ENCODE data around the gene SPINK5. TPM values are rescaled to one million over a fixed set of nuclear protein-coding genes. Genes with fewer than 3 reads are reported as not detected.

Gene SPINK5
- total RNA-seq, 1 experiment from 2014 or later, result not detected

GRCh38 chr5:148072207-148072606 lies 8.4 kb downstream of the SPINK5 start:
- Histone ChIP-seq H3K27ac (ENCODE audit: low read length) (no peak overlapping the region), H3K9me3 (ENCODE audit: control insufficient read depth, insufficient read depth, low read depth, low read length) (peaks cover 13% of the 10 kb centered on the region; the same call in 1 of the 2 replicates), H3K36me3 (ENCODE audit: control insufficient read depth, insufficient read depth, low read length) (no peaks in the 10 kb centered on the region), H3K4me3 (ENCODE audit: low read depth in 2 of 2, low read length in 2 of 2) (no peak overlapping the region), H3K4me1 (ENCODE audit: control insufficient read depth, insufficient read depth, low read length) (no peaks in the 10 kb centered on the region), H3K27me3 (ENCODE audit: control insufficient read depth, insufficient read depth, low read length) (no peaks in the 10 kb centered on the region)
- TF ChIP-seq POLR2AphosphoS5 (IDR thresholded peaks at IDR 0.05; ENCODE audit: low read depth, low read length), result no peak
- TF ChIP-seq TCF7L2 (IDR thresholded peaks at IDR 0.05; ENCODE audit: low read depth, low read length), result no peak
- TF ChIP-seq SIN3A (IDR thresholded peaks at IDR 0.05; ENCODE audit: borderline replicate concordance, insufficient read depth, low read depth, low read length), result no peak
- no peak for TF ChIP-seq REST (IDR thresholded peaks at IDR 0.05; ENCODE audit: insufficient read depth in 1 of 2, low read depth in 2 of 2, low read length in 1 of 2)
- TF ChIP-seq CTCF (IDR thresholded peaks at IDR 0.05), result no peak
- BruUV-seq (replicated peaks), result no TSS peak
- CTCF ChIA-PET, result no interaction called here
- no peak for DNase-seq (ENCODE audit: low read depth, low spot score)
- POLR2A ChIA-PET, result no interaction called here
- no peak for ATAC-seq
- in situ Hi-C loops (cut with HindIII; ENCODE audit: low pct_unique_long_range_greater_than_20kb, low sequenced_read_pairs) (no loop called here), intact Hi-C loops (cut with micrococcal nuclease; ENCODE audit: unreplicated experiment) (no loop called here)

- ChIA-PET POLR2A (no interaction called here), CTCF (no interaction called here)
- Histone ChIP-seq H3K9me3 (ENCODE audit: control insufficient read depth, insufficient read depth, low read depth, low read length) (peaks cover 13% of the 10 kb centered on the region; the same call in 1 of the 2 replicates), H3K4me3 (ENCODE audit: low read depth in 2 of 2, low read length in 2 of 2) (no peak overlapping the region), H3K27me3 (ENCODE audit: control insufficient read depth, insufficient read depth, low read length) (no peaks in the 10 kb centered on the region), H3K36me3 (ENCODE audit: control insufficient read depth, insufficient read depth, low read length) (no peaks in the 10 kb centered on the region), H3K4me1 (ENCODE audit: control insufficient read depth, insufficient read depth, low read length) (no peaks in the 10 kb centered on the region), H3K27ac (ENCODE audit: low read length) (no peak overlapping the region)
- ATAC-seq (no peak), DNase-seq (ENCODE audit: low read depth, low spot score) (no peak)
- no TSS peak for BruUV-seq (replicated peaks)
- in situ Hi-C loops (cut with HindIII; ENCODE audit: low pct_unique_long_range_greater_than_20kb, low sequenced_read_pairs), result no loop called here
- intact Hi-C loops (cut with micrococcal nuclease; ENCODE audit: unreplicated experiment), result no loop called here
- no peak for TF ChIP-seq TCF7L2 (IDR thresholded peaks at IDR 0.05; ENCODE audit: low read depth, low read length)
- TF ChIP-seq REST (IDR thresholded peaks at IDR 0.05; ENCODE audit: insufficient read depth in 1 of 2, low read depth in 2 of 2, low read length in 1 of 2), result no peak
- no peak for TF ChIP-seq CTCF (IDR thresholded peaks at IDR 0.05)
- TF ChIP-seq POLR2AphosphoS5 (IDR thresholded peaks at IDR 0.05; ENCODE audit: low read depth, low read length), result no peak
- no peak for TF ChIP-seq SIN3A (IDR thresholded peaks at IDR 0.05; ENCODE audit: borderline replicate concordance, insufficient read depth, low read depth, low read length)
Observed at GRCh38 chr5:148075529-148075928, 11.7 kb downstream of the SPINK5 start.
